Activated T-helper 2 cell treated with anti-CD3 and anti-CD28 coated beads, Interferon-gamma antibody, Interleukin-2, Interleukin-4, amounts not matched to agents 10 μg/mL and 5 μg/mL and 100 μg/mL, durations not matched to agents 14 hours and 24 hours and 36 hours (primary cell): Measurements from ENCODE around the gene FCHSD1. TPM values are rescaled to one million over a fixed set of nuclear protein-coding genes. Genes with fewer than 3 reads are reported as not detected.

Experiments
- DNase-seq: peaks from one replicate; pipeline ENCODE4 v3.0.0; 2021; ENCODE audit warnings: low spot score
- H3K27ac Mint-ChIP-seq: one replicate; pipeline ENCODE4 v1.8.0; 2021; ENCODE audit warnings: mixed read lengths
- H3K27me3 Mint-ChIP-seq: one replicate; pipeline ENCODE4 v1.8.0; 2021; ENCODE audit warnings: low read depth, mixed read lengths
- H3K36me3 Mint-ChIP-seq: one replicate; pipeline ENCODE4 v1.8.0; 2021; ENCODE audit warnings: low read depth, mixed read lengths
- H3K4me1 Mint-ChIP-seq: one replicate; pipeline ENCODE4 v1.8.0; 2021; ENCODE audit warnings: low read depth, mixed read lengths
- H3K4me3 Mint-ChIP-seq: one replicate; pipeline ENCODE4 v1.8.0; 2021; ENCODE audit warnings: low read depth, mild to moderate bottlenecking, moderate library complexity, mixed read lengths
- H3K9me3 Mint-ChIP-seq: one replicate; pipeline ENCODE4 v1.8.0; 2021; ENCODE audit warnings: mixed read lengths
- intact Hi-C: fragments of 100-400 bp; cut with micrococcal nuclease; formaldehyde crosslinking; loops from one replicate; pipeline ENCODE4 v1.15.1; 2023
- total RNA-seq: library from RNA; stranded (reverse); gene quantifications from 2 replicates; pipeline ENCODE4 v1.2.3, GENCODE V29; 2022

Gene FCHSD1
- total RNA-seq, 1 donor from 2014 or later: 42.8 TPM

GRCh38 chr5:141668601-141669265 is 17.5 kb upstream of the FCHSD1 start:
- no peak overlapping the region for H3K27ac Mint-ChIP-seq
- intact Hi-C loops: no loop called here
- H3K36me3 Mint-ChIP-seq: no peaks in the 10 kb centered on the region

DNA sequence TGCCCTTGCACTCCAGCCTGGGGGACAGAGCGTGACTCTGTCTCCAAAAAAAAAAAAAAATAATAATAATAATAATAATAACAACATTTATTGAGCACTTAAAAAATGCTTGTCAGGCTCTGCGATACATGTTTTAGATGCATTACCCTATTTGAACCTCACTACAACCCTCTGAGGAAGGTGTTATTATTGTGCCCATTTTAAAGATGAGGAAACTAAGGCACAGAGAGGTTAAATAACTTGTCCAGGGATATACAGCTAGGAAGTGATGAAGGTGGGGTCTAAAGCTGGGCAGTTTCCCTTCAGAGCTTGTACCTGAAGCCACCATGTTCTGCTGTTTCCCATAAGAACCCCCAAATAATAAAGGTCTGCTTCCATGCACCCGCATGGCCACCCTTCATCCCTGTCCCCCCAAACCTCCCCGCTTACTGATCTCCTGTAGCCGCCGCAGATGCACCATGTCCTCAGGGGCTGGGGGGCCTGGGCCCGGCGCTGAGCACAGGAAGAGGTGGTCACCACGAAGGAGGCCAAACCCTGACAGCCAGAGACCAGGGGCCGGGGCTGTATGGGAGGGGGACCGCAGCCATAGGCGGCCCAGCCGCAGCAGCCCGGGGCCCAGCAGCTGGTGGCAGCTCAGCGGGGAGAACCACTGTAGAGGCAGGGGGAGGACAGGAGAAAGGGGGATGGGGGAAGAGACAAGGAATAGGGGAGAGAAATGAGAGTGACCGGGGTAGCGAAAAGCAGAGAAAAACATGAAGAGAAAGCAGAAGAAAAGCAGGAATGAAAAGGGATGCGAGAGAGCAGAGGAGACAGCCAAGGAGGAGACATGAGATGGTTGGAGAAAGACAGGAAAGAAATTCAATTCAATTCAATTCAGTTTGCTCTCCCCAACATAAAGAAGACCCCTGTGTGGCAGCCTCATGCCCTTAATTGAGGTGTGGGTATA is 15.1 kb upstream of the FCHSD1 start:
- H3K27me3 Mint-ChIP-seq: no peaks in the 10 kb centered on the region
- H3K4me3 Mint-ChIP-seq: no peak overlapping the region
- intact Hi-C loops: loop anchor here (1.0 kb wide), 1 partner anchor 213 kb away; no protein-coding TSS in a partner anchor
- peaks cover 5% of the 10 kb centered on the region for H3K4me1 Mint-ChIP-seq
- H3K9me3 Mint-ChIP-seq: no peaks in the 10 kb centered on the region
- H3K27ac Mint-ChIP-seq: no peak overlapping the region
- H3K36me3 Mint-ChIP-seq: no peaks in the 10 kb centered on the region
- DNase-seq: no peak

More at GRCh38 chr5:141668601-141669265, 17.5 kb upstream of the FCHSD1 start:
- Mint-ChIP-seq H3K27me3 (no peaks in the 10 kb centered on the region), H3K9me3 (no peaks in the 10 kb centered on the region), H3K4me1 (peaks cover 5% of the 10 kb centered on the region), H3K4me3 (no peak overlapping the region)
- DNase-seq: no peak

DNA sequence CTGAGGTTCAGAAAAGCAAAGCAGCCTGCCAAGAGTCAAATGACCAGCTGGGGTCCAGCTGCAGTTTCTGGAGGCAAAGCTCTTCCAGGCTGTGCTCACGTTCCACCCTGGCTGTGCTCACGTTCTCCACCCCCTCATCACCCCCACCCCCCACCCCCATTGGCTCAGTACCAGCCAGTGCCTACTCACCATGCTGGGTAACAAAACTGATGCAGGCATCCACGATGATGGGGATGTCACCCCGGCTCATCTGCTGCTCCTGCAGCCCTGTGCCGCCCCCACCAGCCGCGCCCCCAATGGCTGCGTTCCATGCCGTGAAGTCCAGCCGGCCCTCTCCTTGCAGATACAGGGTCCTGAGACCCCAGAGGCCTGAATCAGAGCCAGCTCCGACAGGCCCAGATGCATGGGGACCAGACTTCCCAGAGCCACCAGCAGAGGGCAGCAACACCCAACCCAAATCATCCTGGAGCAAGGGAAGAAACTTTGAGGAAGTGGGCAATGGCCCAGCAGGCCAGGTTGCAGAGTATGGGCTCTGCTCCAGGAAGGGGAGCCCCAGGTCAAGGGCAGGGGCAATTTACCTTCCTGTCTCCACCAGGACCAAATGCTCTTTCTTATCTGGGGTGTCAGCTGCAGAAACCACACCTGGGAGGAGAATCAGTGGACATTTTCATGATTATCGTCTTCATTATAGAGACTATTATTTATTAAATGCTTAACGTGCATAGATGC is 13.7 kb upstream of the FCHSD1 start:
- Mint-ChIP-seq H3K4me3 (no peak overlapping the region), H3K36me3 (no peaks in the 10 kb centered on the region), H3K27ac (no peak overlapping the region), H3K9me3 (no peaks in the 10 kb centered on the region), H3K4me1 (peaks cover 5% of the 10 kb centered on the region), H3K27me3 (no peaks in the 10 kb centered on the region)
- intact Hi-C loops: loop anchor here (1.0 kb wide), 1 partner anchor 214 kb away; no protein-coding TSS in a partner anchor
- DNase-seq: peak; percentile 61

DNA sequence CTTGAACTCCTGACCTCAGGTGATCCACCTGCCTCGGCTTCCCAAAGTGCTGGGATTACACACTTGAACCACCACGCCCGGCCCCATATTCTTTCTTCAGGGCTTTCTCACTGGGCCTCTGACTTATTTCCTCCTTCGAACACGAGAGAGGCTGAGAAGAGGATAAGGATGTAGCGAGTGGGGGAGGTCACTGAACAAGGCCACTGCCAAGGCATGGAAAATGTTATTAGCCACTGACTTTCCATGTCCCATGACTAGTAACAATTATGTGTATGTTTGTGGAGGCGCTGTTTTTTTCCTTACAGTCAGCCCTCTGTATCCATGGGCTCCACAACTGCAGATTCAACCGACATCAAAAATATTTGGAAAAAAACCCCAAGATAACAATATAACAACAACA is 12.3 kb upstream of the FCHSD1 start:
- Mint-ChIP-seq H3K4me3 (no peak overlapping the region), H3K27me3 (no peaks in the 10 kb centered on the region), H3K27ac (no peak overlapping the region), H3K36me3 (no peaks in the 10 kb centered on the region), H3K4me1 (peaks cover 4% of the 10 kb centered on the region), H3K9me3 (no peaks in the 10 kb centered on the region)
- intact Hi-C loops: no loop called here
- DNase-seq: no peak

- H3K4me3 Mint-ChIP-seq: no peak overlapping the region
- H3K27me3 Mint-ChIP-seq: no peaks in the 10 kb centered on the region
- peaks cover 4% of the 10 kb centered on the region for H3K36me3 Mint-ChIP-seq
- intact Hi-C loops: no loop called here
- H3K4me1 Mint-ChIP-seq: peaks cover 7% of the 10 kb centered on the region
- DNase-seq: no peak
- no peaks in the 10 kb centered on the region for H3K9me3 Mint-ChIP-seq
- H3K27ac Mint-ChIP-seq: no peak overlapping the region
These were observed 10.8 kb upstream of the FCHSD1 start for GRCh38 chr5:141662028-141662427.

- no peak for DNase-seq
- no peaks in the 10 kb centered on the region for H3K9me3 Mint-ChIP-seq
- peaks cover 4% of the 10 kb centered on the region for H3K36me3 Mint-ChIP-seq
- H3K27ac Mint-ChIP-seq: no peak overlapping the region
- no peak overlapping the region for H3K4me3 Mint-ChIP-seq
- intact Hi-C loops: no loop called here
- peaks cover 3% of the 10 kb centered on the region for H3K4me1 Mint-ChIP-seq
- no peaks in the 10 kb centered on the region for H3K27me3 Mint-ChIP-seq
These were observed 6.8 kb upstream of the FCHSD1 start for GRCh38 chr5:141657937-141658545.

DNA sequence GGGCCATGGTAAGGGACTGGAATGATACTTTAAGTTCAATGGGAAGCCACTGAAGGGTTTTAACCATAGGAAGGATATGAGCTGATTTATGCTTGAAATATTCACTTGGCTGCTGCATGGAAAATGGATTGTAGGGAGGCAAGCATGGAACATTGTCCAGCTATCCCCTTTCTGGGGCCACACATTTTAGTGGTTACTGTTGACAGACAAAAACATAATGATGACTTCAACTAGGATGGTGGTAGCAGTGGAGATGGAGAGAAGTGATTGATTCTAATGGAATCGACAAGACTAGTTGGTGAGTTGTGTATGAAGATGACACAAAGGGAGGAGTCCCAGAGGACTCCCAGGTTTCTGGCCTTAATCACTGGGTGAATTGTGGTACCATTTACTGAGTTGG is 6.2 kb upstream of the FCHSD1 start:
- no peaks in the 10 kb centered on the region for H3K27me3 Mint-ChIP-seq
- peaks cover 3% of the 10 kb centered on the region for H3K4me1 Mint-ChIP-seq
- H3K9me3 Mint-ChIP-seq: no peaks in the 10 kb centered on the region
- no peak overlapping the region for H3K27ac Mint-ChIP-seq
- no peak for DNase-seq
- H3K4me3 Mint-ChIP-seq: no peak overlapping the region
- intact Hi-C loops: no loop called here
- H3K36me3 Mint-ChIP-seq: peaks cover 4% of the 10 kb centered on the region

DNA sequence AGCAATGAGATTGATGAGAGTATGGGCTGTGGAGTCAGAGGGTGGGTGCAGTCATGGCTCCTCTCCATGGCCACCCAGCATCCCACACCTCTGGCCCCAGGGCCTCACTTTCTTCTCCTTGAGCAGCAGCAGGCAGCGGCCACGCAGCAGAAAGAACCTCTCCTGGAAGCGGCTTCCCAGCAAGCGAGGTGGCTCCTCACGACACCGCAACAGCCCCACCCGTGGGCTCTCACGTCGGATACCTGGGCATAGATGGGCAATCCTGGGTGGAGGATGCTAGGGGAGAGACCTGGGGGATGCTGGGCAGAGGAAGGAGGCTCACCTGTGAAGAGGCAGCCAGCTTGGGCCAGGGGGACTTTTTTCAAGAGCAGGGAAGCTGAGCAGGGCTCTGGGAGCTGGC is 5.2 kb upstream of the FCHSD1 start:
- Mint-ChIP-seq H3K4me1 (peaks cover 8% of the 10 kb centered on the region), H3K36me3 (peaks cover 4% of the 10 kb centered on the region), H3K27me3 (no peaks in the 10 kb centered on the region), H3K9me3 (no peaks in the 10 kb centered on the region), H3K4me3 (no peak overlapping the region), H3K27ac (no peak overlapping the region)
- intact Hi-C loops: no loop called here
- no peak for DNase-seq

DNA sequence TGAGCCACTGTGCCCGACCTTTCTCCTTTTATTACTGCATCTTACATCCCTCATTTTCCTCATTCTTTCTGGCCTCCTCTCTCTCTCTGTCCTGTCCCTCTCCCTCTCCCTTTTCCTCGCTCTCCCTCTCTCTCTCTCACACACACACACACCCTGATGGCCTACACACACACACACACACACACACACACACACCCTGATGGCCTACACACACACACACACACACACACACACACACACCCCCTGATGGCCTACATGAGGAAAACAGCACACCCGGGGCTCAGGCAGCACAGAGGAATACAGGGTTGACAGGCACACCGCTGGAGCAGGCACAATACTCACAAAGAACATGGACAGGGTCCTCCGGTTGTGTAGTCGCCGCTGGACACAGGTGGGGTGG is 3.8 kb upstream of the FCHSD1 start:
- Mint-ChIP-seq H3K36me3 (peaks cover 4% of the 10 kb centered on the region), H3K4me1 (peaks cover 11% of the 10 kb centered on the region), H3K27me3 (no peaks in the 10 kb centered on the region), H3K4me3 (no peak overlapping the region), H3K27ac (no peak overlapping the region), H3K9me3 (no peaks in the 10 kb centered on the region)
- no peak for DNase-seq
- intact Hi-C loops: no loop called here

DNA sequence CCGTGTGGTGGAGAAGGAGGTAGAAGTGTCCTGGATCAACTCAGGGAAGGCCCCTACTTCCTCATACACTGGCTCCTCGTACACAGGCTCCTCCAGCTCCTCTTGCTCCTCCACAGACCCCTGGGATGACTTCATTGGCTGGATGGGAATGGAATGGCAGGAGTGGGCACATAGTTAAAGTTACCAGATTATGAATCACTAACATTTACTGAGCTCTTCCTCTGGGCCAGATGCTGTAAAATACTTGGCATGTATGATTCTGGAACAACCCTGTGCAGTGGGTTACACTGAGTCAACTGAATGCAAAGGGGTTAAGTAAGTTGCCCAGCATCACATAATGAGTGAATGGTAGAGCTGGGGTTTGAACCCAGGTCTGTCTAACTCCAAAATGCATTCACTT is 3.1 kb upstream of the FCHSD1 start:
- intact Hi-C loops: no loop called here
- peaks cover 4% of the 10 kb centered on the region for H3K36me3 Mint-ChIP-seq
- H3K4me3 Mint-ChIP-seq: no peak overlapping the region
- H3K4me1 Mint-ChIP-seq: peaks cover 15% of the 10 kb centered on the region
- no peak overlapping the region for H3K27ac Mint-ChIP-seq
- DNase-seq: no peak
- no peaks in the 10 kb centered on the region for H3K9me3 Mint-ChIP-seq
- no peaks in the 10 kb centered on the region for H3K27me3 Mint-ChIP-seq

DNA sequence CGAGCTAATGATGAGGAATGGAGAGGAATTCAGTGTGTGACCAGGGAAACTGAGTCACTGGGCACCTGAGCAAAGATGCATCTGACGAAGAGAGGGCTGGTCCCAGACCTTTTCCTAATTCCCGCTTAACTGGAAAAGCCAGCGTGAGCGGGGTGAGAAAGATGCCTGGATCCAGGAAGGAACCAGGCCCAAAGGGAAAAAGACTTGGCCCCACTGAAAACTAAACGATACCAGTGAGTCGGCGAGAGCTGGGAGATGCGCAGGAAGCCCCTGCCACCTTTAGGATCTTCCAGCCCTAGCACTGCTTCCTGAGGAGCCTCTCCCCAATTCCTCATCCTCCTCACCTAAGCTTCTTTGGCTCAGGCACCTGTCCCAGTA is 499 bp upstream of the FCHSD1 start:
- Mint-ChIP-seq H3K27me3 (no peaks in the 10 kb centered on the region), H3K27ac (peak overlapping the region; percentile 42), H3K4me1 (peaks cover 11% of the 10 kb centered on the region), H3K36me3 (peaks cover 8% of the 10 kb centered on the region), H3K4me3 (peak overlapping the region; percentile 98), H3K9me3 (no peaks in the 10 kb centered on the region)
- no peak for DNase-seq
- intact Hi-C loops: loop anchor here (1.0 kb wide), 1 partner anchor 15 kb away; the partner anchor contains the start of genes HDAC3 and RELL2

DNA sequence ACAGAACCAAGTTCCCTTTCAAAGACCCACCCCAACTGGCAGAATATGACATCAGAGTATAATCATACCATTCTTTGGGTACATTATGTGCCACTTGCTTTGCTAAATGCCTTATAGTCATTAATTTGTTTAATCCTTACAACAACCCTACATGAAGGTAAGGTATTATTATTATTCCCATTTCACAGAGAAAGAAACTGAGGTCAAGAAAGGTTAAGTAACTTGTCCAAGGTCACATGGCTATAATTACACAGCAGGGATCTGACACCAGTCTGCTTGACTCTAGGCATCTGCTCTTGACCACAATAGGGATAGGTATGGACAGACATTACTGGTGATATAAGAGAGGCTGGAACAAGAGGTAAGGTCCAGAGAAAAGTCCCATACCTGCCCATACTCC is 1.2 kb downstream of the FCHSD1 start:
- intact Hi-C loops: no loop called here
- Mint-ChIP-seq H3K4me1 (peaks cover 11% of the 10 kb centered on the region), H3K9me3 (no peaks in the 10 kb centered on the region), H3K27me3 (no peaks in the 10 kb centered on the region), H3K27ac (no peak overlapping the region), H3K4me3 (peak overlapping the region; percentile 98), H3K36me3 (peaks cover 18% of the 10 kb centered on the region)
- no peak for DNase-seq
